ENCODE results near the gene LRP6.

DNA sequence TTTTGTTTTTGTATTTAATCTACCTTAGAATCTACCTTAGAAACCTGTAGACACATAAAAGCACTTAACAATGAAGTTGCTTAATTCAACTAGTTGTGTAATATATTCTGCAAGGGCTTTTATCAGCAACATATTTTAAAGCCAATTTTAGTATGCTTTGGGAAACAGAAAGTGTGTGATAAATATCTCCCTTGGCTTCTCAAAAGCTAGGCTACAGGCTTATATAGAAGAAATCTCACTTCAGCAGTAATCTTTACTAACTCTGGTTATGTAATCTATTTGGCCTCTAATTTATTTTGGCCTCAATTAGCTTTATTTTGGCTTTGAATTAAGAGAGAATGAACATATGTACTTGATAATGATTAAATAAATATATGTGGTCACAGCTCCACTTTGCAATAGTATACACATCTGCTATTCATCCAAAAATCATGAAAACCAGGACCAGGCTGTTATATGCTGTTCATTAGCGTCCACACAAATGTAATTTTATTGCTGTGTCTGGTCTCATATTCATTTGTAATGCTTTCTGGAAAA, 37.2 kb downstream of the LRP6 start:
- TF ChIP-seq POLR2AphosphoS5 (IDR thresholded peaks at IDR 0.05; ENCODE audit: low read depth, low read length), result no peak
- TF ChIP-seq TAF1 (IDR thresholded peaks at IDR 0.05; ENCODE audit: borderline replicate concordance, low read depth, low read length), result no peak

All from GM12892 (cell line).